Smooth muscle cell (in vitro differentiated cells): Measurements from ENCODE around the gene OPTN. TPM values are rescaled to one million over a fixed set of nuclear protein-coding genes. Genes with fewer than 3 reads are reported as not detected.

ENCODE experiments used
- DNase-seq: peaks from one replicate; lab custom pipeline; 2025; ENCODE audit not compliant: unreplicated experiment; lab: John Stamatoyannopoulos, UW
- H2AFZ ChIP-seq: fragments of 200-600 bp; sonication (generic); 2 replicates; pipeline ENCODE4 v1.6.0; 2016; ENCODE audit warnings: antibody characterized with exemption, low read depth, mild to moderate bottlenecking
- H3F3A ChIP-seq: fragments of 200-600 bp; sonication (generic); 2 replicates; pipeline ENCODE4 v1.6.0; 2017; ENCODE audit warnings: antibody characterized with exemption, low read depth
- H3K27ac ChIP-seq: fragments of 200-600 bp; sonication (generic); 2 replicates; pipeline ENCODE4 v1.5.1; 2016; ENCODE audit warnings: low read depth, mild to moderate bottlenecking
- H3K27me3 ChIP-seq: fragments of 200-600 bp; sonication (generic); 2 replicates; pipeline ENCODE4 v1.6.1; 2016; ENCODE audit warnings: low read depth, mild to moderate bottlenecking
- H3K36me3 ChIP-seq: fragments of 200-600 bp; sonication (generic); 2 replicates; pipeline ENCODE4 v1.5.1; 2016; ENCODE audit warnings: low read depth
- H3K4me1 ChIP-seq: fragments of 200-600 bp; sonication (generic); 2 replicates; pipeline ENCODE4 v1.5.1; 2016; ENCODE audit warnings: low read depth
- H3K4me2 ChIP-seq: fragments of 200-600 bp; sonication (generic); 2 replicates; pipeline ENCODE4 v1.6.0; 2016; ENCODE audit warnings: mild to moderate bottlenecking
- H3K4me3 ChIP-seq: fragments of 200-600 bp; sonication (generic); 2 replicates; pipeline ENCODE4 v1.5.1; 2016; ENCODE audit warnings: mild to moderate bottlenecking
- H3K79me2 ChIP-seq: fragments of 200-600 bp; sonication (generic); 2 replicates; pipeline ENCODE4 v1.6.0; 2016; ENCODE audit warnings: low read depth, mild to moderate bottlenecking
- H3K9ac ChIP-seq: fragments of 200-600 bp; sonication (generic); 2 replicates; pipeline ENCODE4 v1.6.0; 2016; ENCODE audit warnings: low read depth
- H3K9me3 ChIP-seq: fragments of 200-600 bp; sonication (generic); replicated peaks from 2 replicates; pipeline ENCODE4 v1.5.1; 2016; ENCODE audit warnings: low read depth
- H4K20me1 ChIP-seq: fragments of 200-600 bp; sonication (generic); 2 replicates; pipeline ENCODE4 v1.6.0; 2016; ENCODE audit warnings: low read depth
- WGBS: methylation state at CpG from one replicate; pipeline ENCODE4 v1.1.7; 2016; ENCODE audit warnings: low lambda C conversion rate; 5-methylcytosine and 5-hydroxymethylcytosine counted together
- polyA plus RNA-seq: library from polyadenylated mRNA; unstranded; fragments of >200 nt; fragmentation: Nextera tagmentation; extraction: Ambion mirVana; gene quantifications from 2 replicates; pipeline ENCODE4 v1.2.1, GENCODE V29; 2016
- total RNA-seq: library from RNA; depleted of rRNA; stranded (reverse); fragments of >200 nt; gene quantifications from 2 replicates; pipeline ENCODE4 v1.2.3, GENCODE V29; 2014
- TF ChIP-seq, protein P1 (sequence below): fragments of 200-600 bp; sonication (generic); IDR thresholded peaks from 2 replicates; pipeline ENCODE4 v1.5.1; 2017; ENCODE audit warnings: borderline replicate concordance, mild to moderate bottlenecking, antibody characterized with exemption; ENCODE audit not compliant: insufficient read depth, poor library complexity, severe bottlenecking

Gene OPTN
- total and polyA plus RNA-seq, 2 experiments from 2014 or later: 43.7 to 83.0 TPM

DNA sequence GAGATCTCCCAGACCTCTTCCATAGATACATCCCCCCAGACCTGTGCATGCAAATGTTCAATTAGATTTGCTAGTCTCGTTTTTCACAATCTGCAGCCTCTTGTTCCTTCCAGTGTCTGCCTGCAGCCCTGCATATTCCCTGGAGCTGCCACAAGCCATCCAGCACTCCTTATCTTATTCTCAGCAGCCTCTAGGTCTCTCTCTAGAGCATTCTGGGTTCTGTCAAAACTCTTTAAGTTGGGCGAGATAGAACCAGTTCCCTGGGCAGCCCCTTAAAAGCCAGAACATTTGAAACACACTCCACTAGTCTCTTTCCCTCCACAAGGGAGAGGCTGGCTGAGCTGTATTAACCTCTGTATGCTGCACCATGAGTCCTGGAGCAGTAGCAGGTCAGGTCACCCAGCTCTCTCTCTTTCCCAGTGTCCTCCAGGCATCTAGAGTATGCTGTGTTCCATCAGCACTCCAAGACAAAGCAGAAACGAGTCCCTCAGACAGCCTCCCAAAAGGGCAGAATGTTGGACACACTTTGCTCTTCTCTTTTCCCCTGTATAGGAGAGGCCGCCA lies 40.7 kb downstream of the OPTN start:
- H3K4me2 ChIP-seq: no peak overlapping the region
- H3K27ac ChIP-seq: no peak overlapping the region
- H4K20me1 ChIP-seq: no peaks in the 10 kb centered on the region
- H3K36me3 ChIP-seq: peaks cover 10% of the 10 kb centered on the region
- TF ChIP-seq, protein P1, sequence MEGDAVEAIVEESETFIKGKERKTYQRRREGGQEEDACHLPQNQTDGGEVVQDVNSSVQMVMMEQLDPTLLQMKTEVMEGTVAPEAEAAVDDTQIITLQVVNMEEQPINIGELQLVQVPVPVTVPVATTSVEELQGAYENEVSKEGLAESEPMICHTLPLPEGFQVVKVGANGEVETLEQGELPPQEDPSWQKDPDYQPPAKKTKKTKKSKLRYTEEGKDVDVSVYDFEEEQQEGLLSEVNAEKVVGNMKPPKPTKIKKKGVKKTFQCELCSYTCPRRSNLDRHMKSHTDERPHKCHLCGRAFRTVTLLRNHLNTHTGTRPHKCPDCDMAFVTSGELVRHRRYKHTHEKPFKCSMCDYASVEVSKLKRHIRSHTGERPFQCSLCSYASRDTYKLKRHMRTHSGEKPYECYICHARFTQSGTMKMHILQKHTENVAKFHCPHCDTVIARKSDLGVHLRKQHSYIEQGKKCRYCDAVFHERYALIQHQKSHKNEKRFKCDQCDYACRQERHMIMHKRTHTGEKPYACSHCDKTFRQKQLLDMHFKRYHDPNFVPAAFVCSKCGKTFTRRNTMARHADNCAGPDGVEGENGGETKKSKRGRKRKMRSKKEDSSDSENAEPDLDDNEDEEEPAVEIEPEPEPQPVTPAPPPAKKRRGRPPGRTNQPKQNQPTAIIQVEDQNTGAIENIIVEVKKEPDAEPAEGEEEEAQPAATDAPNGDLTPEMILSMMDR: no peak
- no peaks in the 10 kb centered on the region for H3K27me3 ChIP-seq
- no peak for DNase-seq
- 73% methylated on average over 4 of the region's 4 CpGs for WGBS
- H3K79me2 ChIP-seq: no peaks in the 10 kb centered on the region
- peaks cover 12% of the 10 kb centered on the region for H3K4me1 ChIP-seq
- H2AFZ ChIP-seq: no peak overlapping the region
- H3K4me3 ChIP-seq: no peak overlapping the region
- no peak overlapping the region for H3K9ac ChIP-seq
- no peaks in the 10 kb centered on the region for H3F3A ChIP-seq
- no peaks in the 10 kb centered on the region for H3K9me3 ChIP-seq

DNA sequence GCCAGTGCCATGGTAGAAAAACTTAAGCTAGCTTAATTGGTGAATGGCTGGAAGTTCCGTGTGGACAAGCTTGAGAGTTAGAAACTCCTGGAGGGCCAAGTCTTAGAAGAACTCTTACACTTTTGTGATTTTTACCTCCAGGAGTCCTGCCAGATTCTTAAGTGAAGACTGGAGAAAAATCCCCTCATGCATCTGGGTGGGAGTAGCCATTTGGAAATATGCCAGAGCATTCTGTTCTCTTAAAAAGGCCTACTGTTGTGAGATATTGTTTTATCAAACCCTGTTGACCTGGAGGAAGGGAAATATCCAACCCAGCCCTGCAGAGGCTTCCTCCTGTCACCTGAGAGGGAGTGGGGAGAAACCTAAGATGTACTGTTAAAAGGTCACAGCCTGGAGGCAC lies 43.8 kb downstream of the OPTN start:
- Histone ChIP-seq H2AFZ (no peak overlapping the region), H3K36me3 (peaks cover 3% of the 10 kb centered on the region), H3K4me2 (no peak overlapping the region), H3K4me3 (no peak overlapping the region), H3F3A (no peaks in the 10 kb centered on the region), H3K9me3 (no peaks in the 10 kb centered on the region), H4K20me1 (no peaks in the 10 kb centered on the region), H3K4me1 (peaks cover 8% of the 10 kb centered on the region), H3K27ac (no peak overlapping the region), H3K27me3 (no peaks in the 10 kb centered on the region), H3K79me2 (no peaks in the 10 kb centered on the region), H3K9ac (no peak overlapping the region)
- WGBS: 100% methylated on average over 1 of the region's 1 CpG
- no peak for DNase-seq
- TF ChIP-seq, protein P1: no peak

DNA sequence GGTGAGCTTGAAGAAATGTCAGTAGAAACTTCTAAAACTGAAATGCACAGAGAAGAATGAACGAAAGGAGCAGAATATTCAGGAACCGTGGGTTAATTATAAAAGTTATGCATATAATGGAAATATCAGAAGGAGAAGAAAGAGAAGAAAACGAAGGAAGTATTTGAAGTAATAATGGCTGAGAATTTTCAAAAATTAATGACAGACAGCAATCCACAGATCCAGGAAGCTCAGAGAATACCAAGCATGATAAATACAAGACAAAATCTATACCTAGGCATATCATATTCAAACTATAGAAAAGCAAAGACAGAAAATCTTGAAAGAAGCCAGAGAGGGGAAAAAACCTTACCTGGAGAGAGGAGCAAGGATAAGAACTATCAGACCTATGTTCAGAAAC lies 44.9 kb downstream of the OPTN start:
- no peaks in the 10 kb centered on the region for H3K79me2 ChIP-seq
- H4K20me1 ChIP-seq: no peaks in the 10 kb centered on the region
- DNase-seq: no peak
- H3K9ac ChIP-seq: no peak overlapping the region
- peaks cover 6% of the 10 kb centered on the region for H3K4me1 ChIP-seq
- no peak overlapping the region for H3K4me3 ChIP-seq
- no peaks in the 10 kb centered on the region for H3K9me3 ChIP-seq
- 95% methylated on average over 3 of the region's 3 CpGs for WGBS
- no peak overlapping the region for H3K4me2 ChIP-seq
- H3K27me3 ChIP-seq: no peaks in the 10 kb centered on the region
- no peaks in the 10 kb centered on the region for H3F3A ChIP-seq
- H2AFZ ChIP-seq: no peak overlapping the region
- TF ChIP-seq, protein P1: no peak
- H3K27ac ChIP-seq: no peak overlapping the region
- H3K36me3 ChIP-seq: peaks cover 3% of the 10 kb centered on the region

DNA sequence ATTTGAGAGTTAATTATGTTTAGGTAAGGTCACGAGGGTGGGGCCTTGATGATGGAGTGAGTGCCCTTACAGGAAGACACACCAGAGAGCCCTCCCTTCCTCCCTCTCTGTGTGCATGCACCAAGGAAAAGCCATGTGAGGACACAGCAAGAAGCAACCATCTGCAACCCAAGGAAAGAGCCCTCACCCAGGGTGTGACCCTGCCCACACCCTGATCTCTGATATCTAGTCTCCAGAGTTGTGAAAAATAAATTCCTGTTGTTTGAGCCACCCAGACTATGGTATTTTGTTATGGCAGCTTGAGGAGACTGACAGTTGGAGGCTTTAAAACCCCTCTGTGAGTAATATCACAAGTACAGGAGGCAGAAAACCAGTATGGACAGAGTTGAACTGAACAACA lies 46.4 kb downstream of the OPTN start:
- Histone ChIP-seq H3K79me2 (no peaks in the 10 kb centered on the region), H3K27ac (no peak overlapping the region), H3F3A (no peaks in the 10 kb centered on the region), H3K27me3 (no peaks in the 10 kb centered on the region), H3K9me3 (no peaks in the 10 kb centered on the region), H3K4me3 (no peak overlapping the region), H2AFZ (no peak overlapping the region), H3K4me2 (no peak overlapping the region), H3K36me3 (no peaks in the 10 kb centered on the region), H3K9ac (no peak overlapping the region), H4K20me1 (no peaks in the 10 kb centered on the region), H3K4me1 (no peaks in the 10 kb centered on the region)
- no peak for DNase-seq
- TF ChIP-seq, protein P1: no peak
- WGBS: 83% methylated on average over 1 of the region's 1 CpG
